Ishikawa (cell line): ENCODE measurements around the gene POGLUT2.

Experiments
- CEBPB ChIP-seq: IDR thresholded peaks from 2 replicates; pipeline ENCODE4 v1.6.1; 2012
- CREB1 ChIP-seq: IDR thresholded peaks from 2 replicates; pipeline ENCODE4 v1.6.1; 2012; ENCODE audit warnings: low read depth
- EGR1 ChIP-seq: IDR thresholded peaks from 2 replicates; pipeline ENCODE4 v1.6.1; 2012
- EP300 ChIP-seq: IDR thresholded peaks from 2 replicates; pipeline ENCODE4 v1.6.1; 2012; ENCODE audit warnings: borderline replicate concordance
- FOXM1 ChIP-seq: IDR thresholded peaks from 2 replicates; pipeline ENCODE4 v1.6.1; 2012; ENCODE audit warnings: low read depth, borderline replicate concordance
- NFIC ChIP-seq: IDR thresholded peaks from 2 replicates; pipeline ENCODE4 v1.6.1; 2012
- RAD21 ChIP-seq: IDR thresholded peaks from 2 replicates; pipeline ENCODE4 v1.6.1; 2012; ENCODE audit warnings: low read depth
- TAF1 ChIP-seq: IDR thresholded peaks from 2 replicates; pipeline ENCODE4 v1.6.1; 2012; ENCODE audit warnings: low read depth, mild to moderate bottlenecking
- TCF12 ChIP-seq: IDR thresholded peaks from 2 replicates; pipeline ENCODE4 v1.6.1; 2012; ENCODE audit warnings: low read depth
- YY1 ChIP-seq: IDR thresholded peaks from 2 replicates; pipeline ENCODE4 v1.6.1; 2012; ENCODE audit warnings: low read depth
- TF ChIP-seq, protein P1 (sequence below): IDR thresholded peaks from 2 replicates; pipeline ENCODE4 v1.6.1; 2012
- TF ChIP-seq, protein P2 (sequence below): IDR thresholded peaks from 2 replicates; pipeline ENCODE4 v1.6.1; 2012; ENCODE audit warnings: low read depth, mild to moderate bottlenecking

DNA sequence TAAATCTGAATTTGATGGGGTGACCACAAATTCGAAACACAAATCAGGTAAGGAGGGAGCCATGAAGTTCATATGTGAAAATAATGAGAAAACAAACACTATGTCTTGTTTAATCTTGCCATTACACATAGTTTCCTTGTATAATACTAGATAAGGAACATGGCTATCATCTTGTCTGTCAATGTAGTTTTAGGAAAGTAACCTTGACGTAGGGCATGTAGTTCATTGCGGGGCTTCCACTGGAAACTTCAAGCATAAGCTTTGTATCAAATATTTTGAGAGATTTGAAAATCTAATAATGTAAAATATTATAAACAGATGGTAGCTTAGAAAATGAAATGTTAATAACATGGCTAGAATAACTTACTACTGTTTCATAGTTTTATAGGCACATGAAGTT is 8.9 kb upstream of the POGLUT2 start:
- TF ChIP-seq TCF12 (no peak), RAD21 (no peak), TAF1 (no peak), CEBPB (no peak), NFIC (no peak), EGR1 (no peak), EP300 (no peak), FOXM1 (no peak), CREB1 (no peak), YY1 (no peak)
- TF ChIP-seq, protein P1, sequence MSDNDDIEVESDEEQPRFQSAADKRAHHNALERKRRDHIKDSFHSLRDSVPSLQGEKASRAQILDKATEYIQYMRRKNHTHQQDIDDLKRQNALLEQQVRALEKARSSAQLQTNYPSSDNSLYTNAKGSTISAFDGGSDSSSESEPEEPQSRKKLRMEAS: no peak
- TF ChIP-seq, protein P2, sequence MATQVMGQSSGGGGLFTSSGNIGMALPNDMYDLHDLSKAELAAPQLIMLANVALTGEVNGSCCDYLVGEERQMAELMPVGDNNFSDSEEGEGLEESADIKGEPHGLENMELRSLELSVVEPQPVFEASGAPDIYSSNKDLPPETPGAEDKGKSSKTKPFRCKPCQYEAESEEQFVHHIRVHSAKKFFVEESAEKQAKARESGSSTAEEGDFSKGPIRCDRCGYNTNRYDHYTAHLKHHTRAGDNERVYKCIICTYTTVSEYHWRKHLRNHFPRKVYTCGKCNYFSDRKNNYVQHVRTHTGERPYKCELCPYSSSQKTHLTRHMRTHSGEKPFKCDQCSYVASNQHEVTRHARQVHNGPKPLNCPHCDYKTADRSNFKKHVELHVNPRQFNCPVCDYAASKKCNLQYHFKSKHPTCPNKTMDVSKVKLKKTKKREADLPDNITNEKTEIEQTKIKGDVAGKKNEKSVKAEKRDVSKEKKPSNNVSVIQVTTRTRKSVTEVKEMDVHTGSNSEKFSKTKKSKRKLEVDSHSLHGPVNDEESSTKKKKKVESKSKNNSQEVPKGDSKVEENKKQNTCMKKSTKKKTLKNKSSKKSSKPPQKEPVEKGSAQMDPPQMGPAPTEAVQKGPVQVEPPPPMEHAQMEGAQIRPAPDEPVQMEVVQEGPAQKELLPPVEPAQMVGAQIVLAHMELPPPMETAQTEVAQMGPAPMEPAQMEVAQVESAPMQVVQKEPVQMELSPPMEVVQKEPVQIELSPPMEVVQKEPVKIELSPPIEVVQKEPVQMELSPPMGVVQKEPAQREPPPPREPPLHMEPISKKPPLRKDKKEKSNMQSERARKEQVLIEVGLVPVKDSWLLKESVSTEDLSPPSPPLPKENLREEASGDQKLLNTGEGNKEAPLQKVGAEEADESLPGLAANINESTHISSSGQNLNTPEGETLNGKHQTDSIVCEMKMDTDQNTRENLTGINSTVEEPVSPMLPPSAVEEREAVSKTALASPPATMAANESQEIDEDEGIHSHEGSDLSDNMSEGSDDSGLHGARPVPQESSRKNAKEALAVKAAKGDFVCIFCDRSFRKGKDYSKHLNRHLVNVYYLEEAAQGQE: no peak
